GOT3 (cell line): Measurements from ENCODE around the gene MFSD11.
"Not testable (repeated sequence)": the region's sequence is repeated elsewhere in the genome, so short reads cannot be mapped to it uniquely, and the experiment has no call there.

Experiments
- DNase-seq: peaks from one replicate; lab custom pipeline; 2025; ENCODE audit warnings: mixed read lengths; lab: John Stamatoyannopoulos, UW

The MFSD11 gene

GRCh38 chr17:76709077-76709950 is 28.6 kb upstream of the MFSD11 start:
- peak; percentile 54 for DNase-seq

- DNase-seq = not testable (repeated sequence)
These were observed 27.7 kb upstream of the MFSD11 start for GRCh38 chr17:76709951-76710862.

- DNase-seq = peak; percentile 21
These were observed 26.9 kb upstream of the MFSD11 start, which contains the start of gene MXRA7 for GRCh38 chr17:76710863-76711611. Gene MXRA7 (minus strand): TSS chr17:76710965. CDS start chr17:76710946, 19 bp downstream.

- not testable (repeated sequence) for DNase-seq
These were observed 25.6 kb upstream of the MFSD11 start for GRCh38 chr17:76712321-76712720.

- DNase-seq = no peak
These were observed 24.2 kb upstream of the MFSD11 start for GRCh38 chr17:76713765-76714164.

GRCh38 chr17:76714336-76714735 is 23.6 kb upstream of the MFSD11 start:
- DNase-seq = no peak

GRCh38 chr17:76714822-76715495 is 23.0 kb upstream of the MFSD11 start:
- DNase-seq = no peak

- DNase-seq = no peak
These were observed 22.5 kb upstream of the MFSD11 start for GRCh38 chr17:76715496-76715830.

- peak; percentile 67 for DNase-seq
These were observed 21.6 kb upstream of the MFSD11 start for GRCh38 chr17:76716146-76716838.

- DNase-seq = no peak
These were observed 21.1 kb upstream of the MFSD11 start for GRCh38 chr17:76716839-76717215.

GRCh38 chr17:76718516-76718915 is 19.4 kb upstream of the MFSD11 start:
- DNase-seq = no peak

GRCh38 chr17:76720211-76720610 is 17.7 kb upstream of the MFSD11 start:
- DNase-seq = no peak

- DNase-seq = no peak
These were observed 17.0 kb upstream of the MFSD11 start for GRCh38 chr17:76720941-76721340.

GRCh38 chr17:76721463-76721862 is 16.5 kb upstream of the MFSD11 start:
- no peak for DNase-seq

- DNase-seq = no peak
These were observed 15.6 kb upstream of the MFSD11 start for GRCh38 chr17:76722279-76722678.

- DNase-seq = not testable (repeated sequence)
These were observed 14.9 kb upstream of the MFSD11 start for GRCh38 chr17:76722977-76723376.

GRCh38 chr17:76723812-76724211 is 14.1 kb upstream of the MFSD11 start:
- DNase-seq = no peak

- no peak for DNase-seq
These were observed 12.2 kb upstream of the MFSD11 start for GRCh38 chr17:76725580-76726230.

- peak; percentile 92 for DNase-seq
These were observed 11.6 kb upstream of the MFSD11 start, which contains the start of gene JMJD6 for GRCh38 chr17:76726231-76726775. Gene JMJD6 (minus strand): TSS chr17:76726606. CDS start chr17:76726475, 131 bp downstream.
